H54 (cell line): Measurements from ENCODE around the gene F13B.
"Not testable (repeated sequence)": the region's sequence is repeated elsewhere in the genome, so short reads cannot be mapped to it uniquely, and the experiment has no call there.

ENCODE experiments used
- DNase-seq: peaks from one replicate; pipeline ENCODE4 v3.0.0; 2011; ENCODE audit warnings: low spot score, mixed read lengths; ENCODE audit not compliant: insufficient read length
- FAIRE-seq: peaks from 3 replicates; lab custom pipeline; 2011; peaks lifted over from hg19 to GRCh38; lab: Jason Lieb, UNC
- POLR2A ChIP-seq: IDR thresholded peaks from 2 replicates; pipeline ENCODE4 v1.6.1; 2011; ENCODE audit warnings: low read depth, mild to moderate bottlenecking, low read length

Gene F13B

GRCh38 chr1:197066719-197067456 is at the start of gene F13B:
Gene F13B, minus strand, starts transcription at chr1:197067260. Its CDS starts 37 bp downstream, at chr1:197067223.
- no peak for FAIRE-seq
- TF ChIP-seq POLR2A, result no peak
- no peak for DNase-seq

GRCh38 chr1:197116156-197116555 is 49.1 kb upstream of the F13B start:
- DNase-seq, result no peak
- TF ChIP-seq POLR2A, result no peak
- no peak for FAIRE-seq

GRCh38 chr1:197106869-197107268 is 39.8 kb upstream of the F13B start:
- DNase-seq, result no peak
- FAIRE-seq, result no peak
- no peak for TF ChIP-seq POLR2A

- FAIRE-seq (peak; percentile 20), DNase-seq (no peak)
- TF ChIP-seq POLR2A, result no peak
Measured at GRCh38 chr1:197103300-197103699, 36.2 kb upstream of the F13B start.

- no peak for TF ChIP-seq POLR2A
- DNase-seq, result no peak
- FAIRE-seq, result no peak
Measured at GRCh38 chr1:197101978-197102377, 34.9 kb upstream of the F13B start.

GRCh38 chr1:197100677-197101076 is 33.6 kb upstream of the F13B start:
- FAIRE-seq (no peak), DNase-seq (no peak)
- no peak for TF ChIP-seq POLR2A

GRCh38 chr1:197099444-197099843 is 32.4 kb upstream of the F13B start:
- TF ChIP-seq POLR2A, result no peak
- no peak for FAIRE-seq
- DNase-seq, result no peak

GRCh38 chr1:197096971-197097370 is 29.9 kb upstream of the F13B start:
- FAIRE-seq, result not testable (repeated sequence)

GRCh38 chr1:197096137-197096536 is 29.1 kb upstream of the F13B start:
- no peak for TF ChIP-seq POLR2A
- no peak for FAIRE-seq
- DNase-seq, result no peak

More at GRCh38 chr1:197096971-197097370, 29.9 kb upstream of the F13B start:
- DNase-seq, result not testable (repeated sequence)

GRCh38 chr1:197093226-197093885 is 26.3 kb upstream of the F13B start:
- no peak for DNase-seq
- no peak for TF ChIP-seq POLR2A
- FAIRE-seq, result no peak

- TF ChIP-seq POLR2A, result no peak
- no peak for DNase-seq
- no peak for FAIRE-seq
Measured at GRCh38 chr1:197092491-197093023, 25.5 kb upstream of the F13B start.

GRCh38 chr1:197083474-197083873 is 16.4 kb upstream of the F13B start:
- no peak for TF ChIP-seq POLR2A
- DNase-seq, result no peak
- no peak for FAIRE-seq

GRCh38 chr1:197081117-197081753 is 14.2 kb upstream of the F13B start:
- no peak for TF ChIP-seq POLR2A
- FAIRE-seq (no peak), DNase-seq (no peak)

GRCh38 chr1:197080323-197080722 is 13.3 kb upstream of the F13B start:
- no peak for FAIRE-seq

More at GRCh38 chr1:197080323-197080722, 13.3 kb upstream of the F13B start:
- TF ChIP-seq POLR2A, result no peak
- no peak for DNase-seq
